Inflammatory macrophage treated with lipopolysaccharide for 1 hour (primary cell): ENCODE results near the gene STX1B.
A peak's percentile ranks its signal among the peaks of the same experiment; 100 is the strongest.
"Not testable (repeated sequence)": the region's sequence is repeated elsewhere in the genome, so short reads cannot be mapped to it uniquely, and the experiment has no call there.

Source experiments
- DNase-seq, 2 donors: peaks; one replicate each; pipeline ENCODE4 v3.0.0-alpha.2; 2020 to 2022

Gene STX1B

DNA sequence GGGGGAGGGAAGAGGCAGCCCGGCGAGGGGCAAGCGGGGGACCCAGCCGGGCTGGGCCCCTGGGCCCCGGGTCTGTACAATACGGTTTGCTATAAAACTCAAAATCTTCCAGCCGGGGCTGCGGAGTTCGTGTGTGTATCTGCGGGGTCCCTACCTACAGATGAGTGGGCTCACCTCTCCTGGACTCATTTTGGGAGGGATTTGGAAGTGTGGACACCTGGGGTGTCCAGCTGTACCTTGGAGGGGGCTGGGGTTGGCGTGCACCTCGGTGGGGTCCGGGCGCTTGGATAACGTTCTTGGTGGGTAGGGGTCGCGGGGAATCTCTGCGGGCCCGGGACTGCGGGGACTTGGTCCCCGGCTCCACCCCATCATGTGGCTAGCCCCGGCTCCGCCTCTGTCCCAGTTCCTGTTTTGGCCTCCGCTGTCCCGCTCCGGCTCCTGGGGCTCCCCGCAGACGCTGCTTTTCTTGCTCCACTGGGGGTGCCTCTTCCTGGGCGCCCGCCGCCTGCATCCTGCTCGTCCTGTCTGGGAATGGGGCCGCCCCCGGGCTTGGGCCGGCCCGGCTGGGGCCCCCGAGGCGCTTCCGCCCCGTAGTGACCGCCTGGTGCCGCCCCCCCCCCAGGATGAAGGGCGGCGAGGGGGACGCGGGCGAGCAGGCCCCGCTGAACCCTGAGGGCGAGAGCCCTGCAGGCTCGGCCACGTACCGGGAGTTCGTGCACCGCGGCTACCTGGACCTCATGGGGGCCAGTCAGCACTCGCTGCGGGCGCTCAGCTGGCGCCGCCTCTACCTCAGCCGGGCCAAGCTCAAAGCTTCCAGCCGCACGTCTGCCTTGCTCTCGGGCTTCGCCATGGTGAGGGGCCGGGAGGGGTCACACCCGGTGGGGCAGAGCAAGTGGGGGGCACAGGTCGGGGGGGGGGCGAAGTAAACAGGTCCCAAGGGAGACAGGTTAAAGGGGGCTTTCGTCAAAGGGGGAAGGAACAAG lies 61.5 kb downstream of the STX1B start, which contains the start of gene ORAI3:
ORAI3 (plus strand) TSS at position 402 of the 983 bp plus-strand sequence; CDS start at position 624, 222 bp downstream.
- DNase-seq, result peak; percentile 73 to 85

DNA sequence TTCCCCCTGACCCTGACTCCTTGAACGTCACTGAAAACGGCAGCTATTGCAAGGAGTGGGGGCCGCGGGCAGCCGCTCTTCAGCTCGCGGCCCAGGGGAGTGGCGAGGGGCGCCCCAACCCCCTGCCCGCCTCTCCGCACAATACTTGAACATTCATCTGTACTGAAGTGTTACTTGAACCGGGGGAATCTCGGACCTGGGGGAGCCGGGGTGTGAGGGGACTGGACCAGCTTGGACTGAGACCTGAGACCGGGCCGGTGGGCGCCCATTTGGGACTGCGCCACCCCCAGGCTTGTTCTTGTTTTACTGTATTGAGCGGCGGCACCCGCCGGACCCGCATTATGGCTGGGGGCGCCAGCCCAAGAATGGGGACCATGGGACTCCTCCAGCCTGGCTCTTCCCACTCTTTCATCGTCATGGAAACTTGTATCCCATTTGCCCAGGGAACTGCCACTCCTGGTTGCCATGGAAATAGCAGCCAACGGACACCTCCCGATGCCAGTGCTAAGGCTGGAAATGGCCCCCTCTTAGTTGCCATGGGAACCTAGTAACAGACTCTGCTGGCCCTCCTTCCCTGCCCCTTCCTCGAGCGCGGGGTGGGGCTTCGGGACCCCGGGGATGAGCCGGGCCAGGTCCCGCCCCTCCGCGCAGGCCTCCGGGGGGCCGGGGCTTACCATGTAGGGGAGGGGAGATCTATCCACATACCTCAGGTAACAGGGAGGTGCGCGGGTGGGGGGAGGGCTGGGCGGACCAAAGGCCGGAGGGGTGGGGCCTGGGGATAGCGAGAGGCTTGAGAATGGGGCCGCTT lies 62.4 kb downstream of the STX1B start:
- DNase-seq, result peak; percentile 37 to 71

DNA sequence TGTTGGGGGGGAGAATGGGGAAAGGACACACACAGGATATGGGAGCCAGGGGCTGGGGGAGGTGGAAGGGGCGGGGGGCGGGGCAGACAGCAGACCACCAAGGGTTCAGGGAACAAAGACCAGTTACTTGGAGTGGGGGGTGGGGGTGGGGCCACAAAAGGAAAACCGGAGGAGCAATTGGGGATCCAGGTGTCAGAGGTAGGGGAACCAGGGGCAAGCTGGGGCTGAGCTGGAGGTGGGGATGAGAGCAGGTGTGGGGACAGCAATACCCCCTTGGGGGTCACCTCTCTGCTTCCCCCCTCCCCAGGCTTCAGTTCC lies 62.9 kb downstream of the STX1B start:
- no peak for DNase-seq

DNA sequence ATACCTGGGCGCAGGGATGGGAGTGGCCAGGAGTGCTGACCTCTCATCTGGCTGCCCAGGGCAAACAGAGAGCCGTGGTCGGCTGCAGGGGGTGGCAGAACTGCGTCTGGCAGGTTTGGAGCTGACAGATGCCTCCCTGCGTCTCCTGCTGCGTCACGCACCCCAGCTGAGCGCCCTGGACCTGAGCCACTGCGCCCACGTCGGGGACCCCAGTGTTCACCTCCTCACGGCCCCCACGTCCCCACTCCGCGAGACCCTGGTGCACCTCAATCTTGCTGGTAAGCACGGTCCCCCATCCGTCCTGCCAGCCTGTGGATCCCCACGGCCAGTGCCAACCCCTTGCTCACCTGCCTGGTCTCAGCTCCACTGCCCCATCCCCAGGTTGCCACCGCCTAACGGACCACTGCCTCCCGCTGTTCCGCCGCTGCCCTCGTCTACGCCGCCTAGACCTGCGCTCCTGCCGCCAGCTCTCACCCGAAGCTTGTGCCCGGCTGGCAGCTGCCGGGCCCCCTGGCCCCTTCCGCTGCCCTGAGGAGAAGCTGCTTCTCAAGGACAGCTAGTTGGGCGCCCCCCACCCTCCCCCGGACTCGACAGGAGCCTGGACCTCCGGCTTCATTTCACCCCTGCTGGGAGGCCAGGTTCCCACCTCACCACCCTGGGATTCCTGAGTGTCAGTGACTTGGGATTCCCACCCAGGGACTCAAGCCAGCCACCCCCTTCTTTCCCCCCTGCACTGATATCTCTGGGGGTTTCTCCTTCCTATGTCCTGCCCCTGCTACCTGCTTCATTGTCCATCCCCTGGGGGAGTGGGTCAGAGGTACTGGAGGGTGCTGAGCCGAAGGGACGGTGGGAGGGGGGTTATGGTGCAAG lies 63.5 kb downstream of the STX1B start:
- no peak for DNase-seq

DNA sequence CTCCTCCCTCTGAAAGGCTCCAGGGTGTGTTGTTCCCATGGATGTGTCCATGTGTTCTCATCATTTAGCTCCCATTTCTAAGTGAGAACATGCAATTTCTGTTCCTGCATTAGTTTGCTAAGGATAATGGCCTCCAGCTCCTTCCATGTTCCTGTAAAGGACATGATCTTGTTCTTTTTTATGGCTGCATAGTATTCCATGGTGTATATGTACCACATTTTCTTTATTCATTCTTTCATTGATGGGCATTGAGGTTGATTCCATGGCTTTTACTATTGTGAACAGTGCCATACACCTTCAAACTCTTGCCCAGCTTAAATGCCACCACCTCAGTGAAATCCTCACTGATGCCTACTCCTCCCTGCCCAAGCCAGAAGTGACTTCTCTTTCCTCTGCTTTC lies 66.1 kb downstream of the STX1B start:
- no peak for DNase-seq

DNA sequence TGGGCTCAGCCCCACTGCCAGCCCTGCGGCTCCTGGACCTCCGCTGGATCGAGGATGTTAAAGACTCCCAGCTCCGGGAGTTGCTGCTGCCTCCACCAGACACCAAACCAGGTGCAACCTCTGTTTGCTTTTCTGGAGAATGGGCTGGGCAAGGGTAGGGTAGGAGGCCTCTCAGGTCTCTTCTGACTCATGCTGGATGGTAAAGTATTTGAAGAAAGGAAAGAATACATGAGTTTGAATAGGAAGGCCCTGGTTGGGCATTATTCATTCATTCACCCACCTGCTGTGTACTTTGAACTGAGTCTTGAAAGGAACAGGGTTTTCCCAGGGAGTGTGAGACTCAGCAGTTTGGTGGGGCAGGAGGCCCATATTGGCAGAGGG lies 68.0 kb downstream of the STX1B start:
- no peak for DNase-seq

DNA sequence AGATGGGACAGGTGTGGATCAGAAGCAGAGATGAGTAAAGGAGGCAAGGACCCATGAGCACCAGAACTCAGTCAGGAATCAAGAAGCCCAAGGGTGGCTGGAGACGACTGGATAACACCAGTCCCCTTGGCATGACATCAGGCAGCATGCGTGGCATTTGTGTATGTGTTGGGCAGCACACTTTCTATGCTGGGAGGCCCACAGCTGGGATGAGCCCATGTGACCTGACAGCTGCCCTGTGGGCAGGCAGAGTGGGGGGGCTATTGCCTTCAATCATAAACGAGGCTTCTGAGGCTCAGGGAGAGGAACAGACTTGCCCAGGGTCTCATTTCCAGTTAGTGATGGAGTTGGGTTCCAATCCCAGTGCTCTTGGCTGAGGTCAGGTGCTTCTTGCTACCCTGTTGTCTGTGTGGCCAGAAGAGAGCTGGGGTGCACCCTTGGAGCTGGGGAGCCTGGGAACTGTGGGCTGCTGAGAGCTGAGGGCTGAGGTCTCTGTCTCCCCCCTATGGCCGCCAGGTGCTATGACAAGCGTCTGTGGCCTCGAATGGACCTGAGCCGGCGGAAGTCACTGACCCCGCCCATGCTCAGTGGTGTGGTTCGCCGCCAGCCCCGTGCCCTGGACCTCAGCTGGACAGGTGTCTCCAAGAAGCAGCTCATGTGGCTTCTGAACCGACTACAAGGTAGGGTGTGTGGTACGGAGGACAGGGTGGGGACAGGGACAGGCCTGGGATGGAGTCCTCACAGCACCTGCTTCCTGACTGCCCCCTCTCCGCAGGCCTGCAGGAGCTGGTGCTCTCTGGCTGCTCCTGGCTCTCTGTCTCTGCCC lies 68.6 kb downstream of the STX1B start:
- peak; percentile 61 to 86 for DNase-seq

DNA sequence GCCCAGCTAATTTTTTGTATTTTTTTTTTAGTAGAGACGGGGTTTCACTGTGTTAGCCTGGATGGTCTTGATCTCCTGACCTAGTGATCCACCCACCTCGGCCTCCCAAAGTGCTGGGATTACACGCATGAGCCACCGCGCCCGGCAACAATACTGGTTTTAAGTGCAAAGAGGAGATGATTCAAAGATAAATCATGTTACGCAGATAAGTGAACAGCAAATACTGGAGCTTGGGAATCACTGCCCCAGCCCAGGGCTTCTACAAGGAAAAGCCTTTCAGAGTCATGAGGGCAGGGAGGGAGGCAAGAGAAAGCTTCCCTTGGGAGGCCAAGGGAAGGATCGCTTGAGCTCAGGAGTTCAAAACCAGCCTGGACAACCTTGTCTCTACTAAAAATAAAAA lies 70.9 kb downstream of the STX1B start:
- not testable (repeated sequence) for DNase-seq
